ENCODE results near the gene LRRC8B.

GRCh38 chr1:89512996-89513720 lies 11.5 kb upstream of the LRRC8B start:
- no peak for TF ChIP-seq CTCF (IDR thresholded peaks at IDR 0.05)
- TF ChIP-seq POLR2A (IDR thresholded peaks at IDR 0.05; ENCODE audit: low read depth), result no peak
